Cardiac fibroblast (primary cell): Measurements from ENCODE around the gene TAOK3.

Experiments used
- DNase-seq, 2 donors: peaks; one replicate each; pipeline versions ENCODE4 v3.0.0 to v3.0.0-alpha.2; 2010; ENCODE audit warnings: low read depth in 2 of 2
- H3K4me3 ChIP-seq, 2 donors: replicated peaks in 1 of 2; 1 replicate in 1 of 2; 2 replicates in 1 of 2; pipeline ENCODE4 v1.5.1; 2011; ENCODE audit warnings: low read depth in 2 of 2, low read length in 2 of 2, mild to moderate bottlenecking in 2 of 2, moderate library complexity in 1 of 2
- TF ChIP-seq, protein P1 (sequence below): IDR thresholded peaks from one replicate; pipeline ENCODE4 v1.5.1; 2011; ENCODE audit warnings: low read depth, mild to moderate bottlenecking, low read length, inconsistent platforms

The TAOK3 gene

DNA sequence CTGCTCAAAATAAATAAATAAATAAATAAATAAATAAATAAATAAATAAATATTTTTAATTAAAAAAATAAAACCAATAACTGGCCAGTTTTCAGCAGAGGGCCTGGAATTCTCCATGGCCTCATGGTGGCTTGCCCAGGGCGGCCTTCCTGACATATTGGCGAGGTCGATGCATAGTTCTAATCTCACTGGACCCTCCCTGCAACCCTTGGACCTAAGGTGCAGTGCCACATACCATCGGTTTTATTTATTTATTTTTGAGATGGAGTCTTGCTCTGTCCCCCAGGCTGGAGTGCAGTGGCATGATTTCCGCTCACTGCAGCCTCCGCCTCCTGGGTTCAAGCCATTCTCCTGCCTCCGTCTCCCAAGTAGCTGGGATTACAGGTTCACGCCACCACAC is 265.0 kb downstream of the TAOK3 start:
- TF ChIP-seq, protein P1, sequence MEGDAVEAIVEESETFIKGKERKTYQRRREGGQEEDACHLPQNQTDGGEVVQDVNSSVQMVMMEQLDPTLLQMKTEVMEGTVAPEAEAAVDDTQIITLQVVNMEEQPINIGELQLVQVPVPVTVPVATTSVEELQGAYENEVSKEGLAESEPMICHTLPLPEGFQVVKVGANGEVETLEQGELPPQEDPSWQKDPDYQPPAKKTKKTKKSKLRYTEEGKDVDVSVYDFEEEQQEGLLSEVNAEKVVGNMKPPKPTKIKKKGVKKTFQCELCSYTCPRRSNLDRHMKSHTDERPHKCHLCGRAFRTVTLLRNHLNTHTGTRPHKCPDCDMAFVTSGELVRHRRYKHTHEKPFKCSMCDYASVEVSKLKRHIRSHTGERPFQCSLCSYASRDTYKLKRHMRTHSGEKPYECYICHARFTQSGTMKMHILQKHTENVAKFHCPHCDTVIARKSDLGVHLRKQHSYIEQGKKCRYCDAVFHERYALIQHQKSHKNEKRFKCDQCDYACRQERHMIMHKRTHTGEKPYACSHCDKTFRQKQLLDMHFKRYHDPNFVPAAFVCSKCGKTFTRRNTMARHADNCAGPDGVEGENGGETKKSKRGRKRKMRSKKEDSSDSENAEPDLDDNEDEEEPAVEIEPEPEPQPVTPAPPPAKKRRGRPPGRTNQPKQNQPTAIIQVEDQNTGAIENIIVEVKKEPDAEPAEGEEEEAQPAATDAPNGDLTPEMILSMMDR: no peak
- no peak for DNase-seq
- H3K4me3 ChIP-seq: no peak overlapping the region

DNA sequence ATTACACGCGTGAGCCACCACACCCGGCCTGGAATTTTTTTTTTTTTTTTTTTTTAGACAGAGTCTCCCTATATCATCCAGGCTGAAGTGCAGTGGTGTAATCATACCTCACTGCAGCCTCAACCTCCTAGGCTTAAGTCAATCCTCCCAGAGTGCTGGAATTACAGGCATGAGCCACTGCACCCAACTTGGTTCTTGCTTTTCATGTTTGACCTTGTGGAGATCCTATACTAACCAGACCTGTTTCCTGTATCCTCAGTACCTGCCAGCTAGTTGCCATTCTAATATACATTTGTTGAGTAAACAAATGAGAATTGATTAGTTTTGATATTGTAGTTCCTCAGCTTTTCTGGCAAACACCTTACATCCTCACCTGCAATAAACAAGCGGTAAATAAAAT is 265.7 kb downstream of the TAOK3 start:
- DNase-seq: no peak

DNA sequence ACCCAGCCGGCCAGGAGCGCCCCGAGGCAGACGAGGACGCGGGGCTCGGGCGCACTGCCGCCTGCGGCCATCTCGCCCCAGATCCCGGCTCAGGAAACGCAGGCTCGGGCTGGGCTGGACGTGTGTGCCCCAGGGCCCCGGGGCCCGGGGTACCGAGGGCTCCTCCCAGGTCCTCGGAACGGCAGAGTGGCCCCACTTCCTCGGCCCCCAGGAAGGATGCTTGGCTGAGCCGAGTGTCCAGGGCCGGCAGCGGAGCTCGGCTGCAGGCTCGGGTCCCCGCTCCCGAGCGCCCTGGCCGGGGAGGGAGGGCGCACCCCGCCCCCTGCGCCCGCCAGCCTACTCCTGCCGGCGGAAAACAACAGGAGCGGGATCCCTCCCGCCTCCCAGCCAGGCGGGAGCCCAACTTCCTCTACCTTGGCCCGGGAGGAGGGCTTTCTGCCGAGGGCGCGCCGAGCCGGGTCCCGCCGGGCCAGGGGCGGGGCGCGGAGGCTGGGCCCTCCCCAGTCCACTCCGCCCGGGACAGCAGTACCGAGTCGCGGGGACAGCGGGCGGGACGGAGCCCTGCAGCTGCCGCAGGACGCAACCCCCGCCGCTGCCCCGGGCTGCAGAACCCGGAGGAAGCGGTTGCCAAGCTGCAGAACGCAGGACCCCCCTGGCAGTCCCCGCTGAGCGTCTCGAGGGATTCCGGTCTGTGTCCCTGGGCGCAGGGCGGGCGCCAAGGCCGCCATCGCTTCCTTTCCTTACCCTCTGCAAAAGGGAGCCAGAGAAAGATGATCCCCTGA is 268.9 kb downstream of the TAOK3 start, which contains the start of gene VSIG10:
Gene VSIG10, minus strand, starts transcription at position 411 of the 782 bp plus-strand sequence. Its CDS starts 340 bp downstream, at position 71.
- peak within 1 kb of the TSS; percentile 72 to 75 for H3K4me3 ChIP-seq
- DNase-seq: peak; percentile 52 to 68
- TF ChIP-seq, protein P1: no peak

More for the DNA sequence above, 265.7 kb downstream of the TAOK3 start:
- H3K4me3 ChIP-seq: no peak overlapping the region
- TF ChIP-seq, protein P1: no peak

DNA sequence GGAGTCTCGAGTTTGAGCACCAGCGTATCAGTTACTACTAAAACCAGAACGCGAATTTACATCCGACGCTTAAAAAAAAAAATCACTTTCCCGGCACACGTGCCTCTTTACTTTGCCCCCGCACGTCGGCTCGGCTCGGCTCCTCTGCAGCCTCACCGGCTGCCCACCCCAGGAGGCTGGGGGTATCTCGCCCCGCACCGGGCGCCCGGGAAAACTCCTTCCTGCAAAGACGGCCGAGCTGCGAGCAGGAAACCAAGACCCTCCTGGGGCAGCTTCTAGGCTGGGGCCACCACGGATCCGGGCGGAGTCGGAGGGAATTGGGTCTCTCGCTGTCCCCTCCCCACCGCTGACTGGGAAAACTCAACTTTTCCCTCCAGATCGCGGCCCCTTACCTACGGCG is 269.5 kb downstream of the TAOK3 start:
- peak overlapping the region; percentile 72 to 75 for H3K4me3 ChIP-seq
- DNase-seq: peak; percentile 8 to 11
- TF ChIP-seq, protein P1: no peak

DNA sequence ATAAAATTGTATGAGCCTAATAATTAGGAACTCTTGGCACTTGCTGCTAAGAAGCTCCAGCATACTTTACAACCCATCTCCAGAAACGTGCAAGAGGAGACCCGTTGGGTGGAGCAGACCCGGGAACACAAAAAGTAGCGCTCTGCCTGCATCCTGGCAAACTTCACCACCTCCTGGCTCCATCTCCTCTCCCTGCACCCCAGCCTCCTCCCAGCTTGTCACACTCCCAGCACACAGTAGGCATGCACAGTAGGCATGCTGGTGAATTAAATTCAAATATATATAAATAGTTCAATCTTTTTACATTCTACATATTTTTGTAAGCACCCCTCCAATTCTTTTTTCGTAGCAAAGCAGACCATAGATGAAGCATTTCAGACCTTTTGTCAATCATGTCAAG is 270.1 kb downstream of the TAOK3 start:
- TF ChIP-seq, protein P1: no peak
- DNase-seq: no peak
- peak overlapping the region in 1 of 2 donors; percentile 75 for H3K4me3 ChIP-seq

DNA sequence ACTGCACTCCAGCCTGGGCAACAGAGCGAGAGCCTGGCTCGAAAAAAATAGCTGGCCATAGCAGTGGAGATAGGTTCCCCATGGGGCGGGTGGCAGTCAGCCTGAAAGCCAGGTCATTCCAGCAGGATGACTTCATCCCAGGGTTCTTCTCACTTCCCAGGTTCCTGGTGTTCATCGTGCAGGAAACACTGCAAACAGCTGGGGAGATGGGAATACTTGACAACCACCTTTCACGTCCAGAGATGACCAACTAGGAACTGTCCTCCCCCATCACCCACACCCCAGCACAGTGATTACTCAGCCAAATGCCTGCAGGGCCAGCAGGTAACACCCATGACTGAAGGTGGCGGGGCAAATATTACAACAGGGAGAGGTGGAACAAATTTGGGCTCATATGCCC is 270.6 kb downstream of the TAOK3 start:
- no peak for DNase-seq
- H3K4me3 ChIP-seq: no peak overlapping the region
- TF ChIP-seq, protein P1: no peak
